NCI-H524 (cell line): Measurements from ENCODE around the gene LGALS12.
"Not testable (repeated sequence)": the region's sequence is repeated elsewhere in the genome, so short reads cannot be mapped to it uniquely, and the experiment has no call there.

Experiments used
- DNase-seq, 2 experiments: peaks; one replicate each; lab custom pipeline; 2025; lab: John Stamatoyannopoulos, UW

LGALS12 gene

DNA sequence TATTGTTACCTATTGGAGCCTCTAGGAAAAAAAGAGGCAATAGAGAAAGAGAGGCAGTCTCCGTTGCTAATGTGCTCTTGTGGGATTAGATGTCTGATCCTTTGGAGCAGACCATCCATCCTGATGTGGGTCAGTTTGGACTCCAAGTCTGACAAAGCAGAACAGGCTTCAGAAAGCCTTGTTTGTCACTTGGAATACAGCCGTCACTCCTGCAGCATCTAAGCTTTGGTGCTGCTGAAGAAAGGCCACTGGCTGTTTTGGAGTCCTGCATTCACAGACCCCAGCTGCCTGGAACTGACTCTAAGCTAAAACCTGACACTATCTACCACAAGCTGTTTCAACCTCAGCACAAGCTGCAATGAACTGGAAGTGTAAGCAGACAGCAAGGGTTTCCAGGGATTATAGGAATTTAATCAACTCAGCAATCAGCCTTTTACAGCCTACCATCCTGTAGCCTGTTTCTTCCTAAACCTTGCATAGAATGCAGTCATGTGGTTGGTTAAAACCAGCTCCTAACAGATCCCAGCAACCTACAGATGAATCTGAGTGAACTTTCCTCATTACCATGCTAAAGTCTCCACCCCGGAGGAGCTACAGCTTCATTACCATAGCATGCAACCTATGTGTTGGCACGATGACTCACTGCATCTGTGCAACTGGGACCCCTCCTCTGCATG, 27.1 kb downstream of the LGALS12 start:
- DNase-seq = peak in 1 of 2 experiments; percentile 18

DNA sequence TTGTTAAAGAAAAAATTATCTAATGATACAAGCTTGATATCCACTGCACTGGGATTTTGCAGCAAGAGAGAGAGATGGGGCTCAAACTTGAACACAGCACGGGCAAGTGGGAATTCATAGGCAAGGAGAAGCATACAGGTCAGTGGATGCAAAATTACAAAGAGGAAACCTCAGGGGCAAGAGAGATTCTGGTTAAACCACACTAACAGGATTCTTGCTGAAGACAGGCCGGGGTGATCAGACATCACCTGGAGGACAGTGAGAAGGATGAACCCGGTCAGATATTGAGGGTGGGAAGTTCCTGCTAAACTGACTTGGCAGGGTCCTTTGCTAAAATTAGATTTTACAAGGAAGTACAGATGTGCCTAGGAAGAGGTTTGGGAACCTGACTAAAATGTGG, 28.2 kb downstream of the LGALS12 start:
- no peak for DNase-seq

DNA sequence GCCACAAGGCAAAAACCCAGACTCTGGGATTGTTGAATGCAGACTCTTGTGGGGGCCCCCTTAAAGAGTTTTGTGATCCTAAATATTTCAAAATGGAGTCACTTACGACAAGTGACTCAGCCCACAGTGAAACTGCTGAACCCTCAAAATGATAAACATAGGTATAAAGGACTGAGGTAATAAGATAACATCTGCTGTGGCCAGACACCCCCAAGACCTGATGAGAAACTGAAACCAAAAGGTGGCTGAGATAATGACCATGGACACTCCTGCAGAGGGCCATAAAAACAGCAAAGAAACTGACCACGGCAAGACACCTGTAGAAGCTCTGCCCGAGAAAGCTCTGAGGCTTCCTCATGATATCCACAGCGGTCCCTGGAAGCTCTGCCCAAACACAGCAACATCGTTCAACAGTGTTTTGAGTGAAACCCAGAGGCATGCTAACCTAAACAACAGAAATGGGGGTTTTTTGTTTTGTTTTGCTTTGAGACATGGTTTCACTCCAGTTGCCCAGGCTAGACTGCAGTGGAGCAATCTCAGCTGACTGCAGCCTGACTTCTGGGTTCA, 29.1 kb downstream of the LGALS12 start:
- DNase-seq = no peak

DNA sequence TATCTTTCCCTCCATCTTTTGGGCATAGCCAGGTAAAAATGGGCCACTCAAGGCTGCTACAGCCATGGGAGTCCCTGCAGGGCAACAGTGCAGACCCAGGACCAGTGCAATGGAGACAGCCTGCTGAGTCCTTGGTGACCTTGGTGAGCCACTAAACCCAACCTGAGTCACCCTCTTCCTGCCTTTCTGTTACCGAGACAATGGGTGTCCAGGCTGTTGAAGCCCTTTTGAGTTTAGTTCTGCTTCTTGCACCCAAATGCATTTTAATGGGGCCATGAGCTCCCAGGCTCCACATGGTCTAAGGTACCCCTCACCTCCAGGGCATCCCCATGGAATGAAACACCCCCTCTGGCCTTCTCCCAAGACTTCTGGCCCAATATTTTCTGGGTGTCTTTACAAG, 29.9 kb downstream of the LGALS12 start:
- no peak for DNase-seq

DNA sequence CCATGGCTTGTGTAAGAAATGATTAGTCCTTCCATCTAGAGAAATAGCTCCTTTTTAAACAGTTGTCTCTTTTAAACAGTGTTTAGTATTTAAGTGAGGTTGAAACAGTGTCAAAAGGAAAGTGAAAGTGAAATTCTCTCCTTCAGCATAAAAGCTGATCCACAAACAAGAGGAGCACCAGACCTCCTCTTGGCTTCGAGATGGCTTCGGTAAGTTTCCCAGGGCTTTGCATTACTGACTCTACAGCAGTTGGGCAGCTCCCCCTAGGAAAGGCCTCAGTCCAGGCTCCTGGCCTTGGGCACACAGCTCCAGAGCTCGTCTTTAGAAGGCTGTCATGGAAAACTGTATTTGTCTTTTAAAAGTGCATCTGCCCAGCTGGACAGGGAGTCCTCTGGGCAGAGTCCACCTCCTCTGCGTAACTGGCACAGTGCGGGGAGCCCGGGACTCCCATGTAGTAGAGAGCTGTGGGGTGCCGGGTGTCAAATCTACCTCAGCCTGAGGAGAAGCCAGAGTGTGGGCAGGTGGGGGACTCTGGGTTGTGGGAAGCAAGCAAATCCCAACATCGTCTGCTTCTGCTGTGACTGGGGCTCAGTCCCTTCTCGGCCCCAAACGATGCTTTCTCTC, 30.9 kb downstream of the LGALS12 start, which contains the start of gene PLAAT4:
Gene PLAAT4 (plus strand): TSS at position 140 of the 624 bp plus-strand sequence. CDS start 61 bp downstream, at position 201.
- no peak for DNase-seq

DNA sequence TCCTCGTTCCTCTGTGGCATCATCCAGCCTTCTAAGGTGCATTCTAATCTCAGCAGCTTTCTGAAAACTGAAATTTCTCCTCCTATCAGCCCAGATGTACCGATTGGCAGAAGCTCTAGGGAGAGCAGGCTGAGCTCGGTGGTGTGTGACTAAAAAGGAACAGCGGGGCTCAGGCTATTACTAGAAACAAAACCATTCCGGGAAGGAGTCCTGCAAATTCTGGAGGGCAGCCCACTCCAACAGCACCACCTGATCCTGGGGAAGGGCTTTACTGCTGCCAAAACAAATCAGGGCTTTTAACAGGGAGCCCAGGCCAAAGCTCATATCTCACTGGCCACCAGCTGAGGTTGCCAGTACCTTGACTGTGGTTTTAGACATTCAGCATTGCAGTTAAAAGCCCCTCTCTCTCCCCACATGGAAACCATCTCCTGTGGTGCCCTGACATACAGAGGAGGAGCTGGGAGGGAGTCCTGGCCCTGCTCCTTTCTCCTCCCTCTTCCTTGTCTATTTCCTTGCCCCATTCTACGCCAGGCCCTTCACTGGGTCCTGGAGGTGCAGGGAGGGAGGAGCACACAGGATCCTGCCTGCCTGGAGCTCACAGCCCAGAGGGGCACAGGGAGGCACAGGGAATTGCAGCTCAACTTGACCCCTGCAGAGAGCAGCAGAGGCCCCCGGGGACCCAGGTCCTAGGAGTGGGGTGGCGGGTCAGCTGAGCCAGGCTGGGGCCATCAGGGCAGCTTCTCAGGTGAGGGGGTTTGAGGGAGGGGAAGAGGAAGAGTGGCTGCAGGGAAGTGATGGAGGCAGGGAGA, 31.6 kb downstream of the LGALS12 start:
- DNase-seq = no peak

DNA sequence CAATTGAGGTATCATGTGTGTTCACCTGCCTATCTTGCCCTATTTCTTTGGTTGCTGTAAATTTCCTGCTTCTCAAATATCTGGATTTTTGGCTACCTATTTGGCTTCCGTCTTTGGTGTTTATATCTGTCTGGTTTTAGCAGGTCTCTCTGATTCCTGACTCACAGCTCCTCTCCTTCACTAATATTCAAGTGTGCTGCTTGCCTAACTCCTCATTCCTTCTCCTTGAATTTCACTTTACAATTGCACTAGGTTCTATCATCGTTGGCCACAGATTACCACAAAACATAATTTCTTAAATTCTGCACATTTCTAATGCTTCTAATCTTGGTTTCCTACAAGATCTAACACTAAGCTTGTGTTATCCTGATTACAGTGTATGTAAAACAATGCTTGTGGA, 36.6 kb downstream of the LGALS12 start:
- DNase-seq = not testable (repeated sequence)

DNA sequence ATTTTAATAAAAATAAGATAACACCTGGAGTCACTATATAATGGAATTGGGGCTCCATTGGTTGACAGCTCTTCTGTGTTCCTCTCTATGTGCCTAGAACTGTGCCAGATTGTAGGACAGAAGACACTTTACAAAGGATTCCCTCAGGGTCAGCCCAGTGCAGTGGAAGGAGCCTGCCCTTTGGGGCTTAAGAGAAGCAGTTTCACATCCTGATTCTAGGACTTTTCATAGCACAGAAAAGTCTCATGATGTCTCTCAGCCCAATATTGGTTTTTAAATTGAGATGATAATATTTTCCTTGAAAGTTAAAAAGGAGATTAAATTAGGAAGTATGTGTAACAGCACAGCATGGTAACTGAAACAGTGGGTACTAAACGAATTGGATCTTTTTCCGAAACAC, 37.8 kb downstream of the LGALS12 start:
- DNase-seq = no peak

DNA sequence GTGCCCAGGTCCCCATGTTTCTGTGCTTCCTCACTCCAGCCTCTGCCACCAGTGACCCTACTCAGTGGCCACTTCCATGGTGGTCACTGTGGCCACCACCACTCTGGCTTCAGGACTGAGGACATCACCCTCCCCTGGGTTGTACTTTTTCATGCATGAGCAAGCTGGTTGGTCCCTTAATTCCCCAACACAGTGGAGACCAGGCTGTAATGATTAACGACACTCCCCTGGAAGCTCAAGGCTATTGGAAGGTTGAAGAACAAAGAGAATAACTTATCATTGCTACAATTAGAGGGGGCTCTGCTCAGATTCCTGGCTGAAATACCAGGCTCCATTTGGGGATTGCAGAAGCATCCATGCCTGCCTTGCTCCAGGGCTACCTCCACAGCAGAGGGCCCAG, 41.2 kb downstream of the LGALS12 start:
- no peak for DNase-seq

DNA sequence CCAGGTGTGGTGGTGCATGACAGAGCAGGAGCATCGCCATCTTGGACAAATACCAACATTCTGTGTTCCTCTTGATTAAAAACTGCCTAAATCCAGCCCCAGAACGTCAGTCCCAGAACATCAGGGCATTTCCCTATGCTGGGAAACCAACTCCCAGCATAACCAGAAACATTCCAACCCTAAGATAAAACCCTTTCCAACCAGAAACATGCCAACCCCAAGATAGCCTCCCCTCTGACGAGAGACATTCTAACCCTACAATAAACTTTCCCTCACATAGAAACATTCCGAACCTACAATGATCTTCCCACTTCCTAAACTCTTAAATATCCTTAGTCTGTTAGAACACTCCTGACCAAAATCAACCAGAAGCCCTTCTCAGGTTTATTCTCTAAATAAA, 42.3 kb downstream of the LGALS12 start:
- no peak for DNase-seq

DNA sequence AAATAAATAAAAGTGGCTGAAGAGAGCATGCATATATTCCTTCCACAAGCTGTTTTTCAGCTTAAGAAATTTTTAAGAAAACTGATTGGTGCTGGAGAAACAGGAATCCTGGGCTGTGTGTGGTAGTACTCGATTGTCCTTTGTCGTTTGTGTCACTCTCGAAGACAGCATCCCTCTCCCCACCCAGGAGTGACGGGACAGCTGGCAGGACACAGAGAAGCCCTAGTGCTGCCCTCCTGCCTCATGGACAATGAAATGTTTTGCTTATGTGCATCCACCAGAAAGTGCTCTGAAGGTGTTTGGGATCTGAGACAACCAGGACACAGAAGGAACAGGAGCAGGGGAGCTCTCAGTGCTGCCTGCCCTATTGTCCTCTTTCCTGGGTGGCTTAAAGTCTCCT, 43.5 kb downstream of the LGALS12 start:
- no peak for DNase-seq

DNA sequence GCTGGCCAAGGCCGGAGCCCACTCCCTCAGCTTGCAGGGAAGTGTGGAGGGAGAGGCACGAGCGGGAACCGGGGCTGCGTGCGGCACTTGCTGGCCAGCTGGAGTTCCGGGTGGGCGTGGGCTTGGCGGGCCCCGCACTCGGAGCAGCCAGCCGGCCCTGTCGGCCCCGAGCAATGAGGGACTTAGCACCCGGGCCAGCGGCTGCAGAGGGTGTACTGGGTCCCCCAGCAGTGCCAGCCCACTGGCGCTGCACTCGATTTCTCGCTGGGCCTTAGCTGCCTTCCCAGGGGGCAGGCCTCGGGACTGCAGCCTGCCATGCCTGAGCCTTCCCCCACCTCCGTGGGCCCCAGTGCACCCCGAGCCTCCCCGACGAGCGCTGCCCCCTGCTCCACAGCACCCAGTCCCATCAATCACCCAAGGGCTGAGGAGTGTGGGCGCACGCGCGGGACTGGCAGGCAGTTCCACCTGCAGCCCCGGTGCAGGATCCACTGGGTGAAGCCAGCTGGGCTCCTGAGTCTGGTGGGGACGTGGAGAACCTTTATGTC, 44.3 kb downstream of the LGALS12 start:
- not testable (repeated sequence) for DNase-seq

DNA sequence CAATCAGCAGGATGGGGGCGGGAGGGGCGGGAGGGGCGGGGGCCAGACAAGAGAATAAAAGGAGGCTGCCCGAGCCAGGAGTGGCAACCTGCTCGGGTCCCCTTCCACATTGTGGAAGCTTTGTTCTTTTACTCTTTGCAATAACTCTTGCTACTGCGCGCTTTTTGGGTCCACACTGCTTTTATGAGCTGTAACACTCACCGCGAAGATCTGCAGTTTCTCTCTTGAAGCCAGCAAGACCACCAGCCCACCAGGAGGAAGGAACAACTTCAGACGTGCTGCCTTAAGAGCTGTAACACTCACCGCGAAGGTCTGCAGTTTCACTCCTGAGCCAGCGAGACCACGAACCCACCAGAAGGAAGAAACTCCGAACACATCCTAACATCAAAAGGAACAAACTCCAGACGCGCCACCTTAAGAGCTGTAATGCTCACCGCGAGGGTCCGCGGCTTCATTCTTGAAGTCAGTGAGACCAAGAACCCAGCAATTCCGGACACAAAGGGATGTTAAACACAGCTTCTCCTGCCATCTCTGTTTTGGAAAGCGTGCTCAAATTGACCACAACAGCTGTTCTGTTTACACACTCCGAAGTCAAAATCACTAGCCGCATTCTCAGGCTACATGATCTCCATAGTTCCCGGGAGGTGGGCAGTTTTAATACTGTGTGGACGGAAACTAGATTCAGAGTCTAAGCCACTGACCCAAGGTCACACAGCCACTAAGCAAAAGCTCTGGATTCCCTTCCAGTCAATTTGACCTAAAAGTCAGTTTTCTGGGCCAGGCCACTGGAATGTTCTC, 45.4 kb downstream of the LGALS12 start:
- DNase-seq = no peak

DNA sequence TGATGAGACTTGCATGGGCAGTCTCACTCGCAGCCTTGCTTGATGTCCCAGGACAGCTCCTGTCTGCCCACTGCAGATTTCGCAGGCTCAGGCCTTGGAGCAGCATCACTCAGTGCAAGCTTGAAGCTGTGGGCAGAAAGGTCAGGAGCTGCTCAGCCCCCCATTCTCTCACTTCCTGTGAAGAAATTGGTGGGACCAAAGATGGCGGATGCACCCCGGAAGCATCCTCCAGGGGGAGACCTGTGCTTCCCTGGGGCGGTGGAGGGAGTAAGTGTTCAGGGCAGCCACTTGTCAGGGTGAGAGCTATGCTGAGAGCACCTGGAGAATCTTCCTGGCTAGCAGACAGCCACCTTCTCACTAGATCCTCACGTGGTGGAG, 46.0 kb downstream of the LGALS12 start:
- DNase-seq = no peak

DNA sequence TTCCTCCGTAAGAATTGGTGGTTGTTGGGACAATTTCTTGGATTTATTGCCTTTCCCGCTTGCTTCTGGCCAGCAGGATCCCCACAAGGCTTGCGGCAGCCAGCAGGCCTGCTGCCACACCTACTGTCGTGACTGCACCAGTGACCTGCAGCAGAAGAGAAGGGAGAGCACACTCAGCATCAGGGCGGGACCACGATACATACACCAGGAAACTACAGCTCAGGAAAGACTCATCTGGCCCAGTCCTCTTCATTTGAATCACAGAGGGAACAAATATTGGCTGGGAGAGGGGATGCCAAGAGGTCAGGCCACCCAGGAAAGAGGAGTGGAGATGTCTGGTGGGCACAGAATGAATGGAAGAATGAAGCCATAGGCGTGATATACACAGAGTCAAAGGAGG, 47.0 kb downstream of the LGALS12 start:
- DNase-seq = no peak

DNA sequence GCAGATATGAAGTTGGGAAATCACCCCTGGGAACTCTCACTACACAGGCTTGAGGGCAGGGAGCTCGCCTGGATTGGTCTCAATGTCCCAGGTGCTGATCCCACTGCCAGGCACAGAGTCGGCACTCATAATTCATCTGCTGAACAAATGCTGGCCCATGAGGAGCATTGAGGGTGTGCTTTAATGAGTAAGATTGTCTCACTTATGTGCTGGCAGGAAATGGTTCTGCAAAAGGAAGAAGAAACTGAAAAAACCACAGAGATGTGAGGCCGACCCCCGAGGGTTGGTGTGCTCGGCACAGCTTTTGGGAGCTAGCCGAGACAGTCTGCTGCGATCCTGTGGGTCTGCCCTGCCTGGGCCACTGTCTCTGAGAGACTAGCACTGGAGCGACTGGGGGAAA, 47.9 kb downstream of the LGALS12 start:
- DNase-seq = no peak

DNA sequence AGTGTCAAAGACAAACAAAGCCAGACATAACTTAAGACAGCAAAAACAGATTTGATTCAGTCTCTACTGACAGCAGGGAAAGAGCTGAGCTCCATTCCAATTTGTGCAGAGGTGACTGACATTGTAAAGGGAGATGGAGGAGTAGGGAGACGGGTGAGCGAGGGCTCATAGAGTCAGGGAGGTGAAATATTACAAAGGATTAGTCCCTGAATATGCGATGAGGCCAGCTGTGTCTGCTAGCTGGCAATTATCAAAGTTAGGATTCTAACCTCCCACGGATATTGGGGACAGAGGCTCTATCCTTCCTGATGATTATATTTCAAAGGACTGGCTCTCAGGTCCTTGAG, 49.0 kb downstream of the LGALS12 start:
- DNase-seq = peak; percentile 22 to 70

DNA sequence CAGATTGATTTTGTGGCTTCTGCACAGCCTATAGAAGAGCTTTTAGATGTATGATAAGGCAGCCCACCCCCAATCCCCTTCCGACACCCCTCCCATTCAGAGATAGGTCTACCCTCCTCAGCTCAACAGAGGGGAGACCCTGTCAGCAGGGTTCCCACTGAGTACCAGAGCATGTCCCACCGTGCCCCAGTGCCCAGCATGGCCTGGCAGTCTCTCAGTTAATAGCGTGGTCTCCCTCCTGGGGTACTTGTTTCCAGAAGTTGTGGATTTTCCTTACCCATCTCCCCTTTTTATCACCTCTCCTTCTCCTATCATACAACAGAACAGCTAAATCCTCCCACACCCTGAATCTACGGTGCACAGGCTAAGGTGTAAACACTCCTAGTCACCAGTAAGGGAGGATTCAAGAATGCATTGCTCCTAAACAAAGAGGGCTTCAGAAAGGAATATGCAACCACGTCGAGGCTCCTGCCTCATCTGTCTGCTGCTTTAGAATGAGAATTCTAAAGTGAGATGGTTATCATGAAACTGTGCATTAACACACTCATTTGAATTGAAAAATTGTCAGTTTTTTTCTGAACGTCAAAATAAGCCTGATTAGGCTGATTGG, 50.6 kb downstream of the LGALS12 start:
- DNase-seq = no peak

DNA sequence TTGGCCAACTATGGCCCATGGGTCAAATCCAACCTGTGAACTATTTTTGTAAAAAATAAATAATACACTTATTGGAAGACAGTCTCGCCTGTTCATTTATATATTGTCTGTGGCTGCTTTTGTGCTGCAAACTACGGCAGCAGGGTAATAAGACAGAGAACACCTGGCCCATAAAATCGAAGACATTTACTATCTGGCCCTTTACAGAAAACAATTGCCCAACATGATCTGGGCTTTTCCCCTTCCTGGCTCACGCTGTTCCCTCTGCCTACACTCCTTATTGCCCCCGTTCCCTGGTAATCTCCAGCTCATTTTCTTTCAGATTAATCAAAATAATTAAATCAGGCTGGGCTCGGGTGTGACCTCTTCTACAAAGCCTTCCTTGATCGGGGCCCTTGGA, 51.7 kb downstream of the LGALS12 start:
- no peak for DNase-seq

DNA sequence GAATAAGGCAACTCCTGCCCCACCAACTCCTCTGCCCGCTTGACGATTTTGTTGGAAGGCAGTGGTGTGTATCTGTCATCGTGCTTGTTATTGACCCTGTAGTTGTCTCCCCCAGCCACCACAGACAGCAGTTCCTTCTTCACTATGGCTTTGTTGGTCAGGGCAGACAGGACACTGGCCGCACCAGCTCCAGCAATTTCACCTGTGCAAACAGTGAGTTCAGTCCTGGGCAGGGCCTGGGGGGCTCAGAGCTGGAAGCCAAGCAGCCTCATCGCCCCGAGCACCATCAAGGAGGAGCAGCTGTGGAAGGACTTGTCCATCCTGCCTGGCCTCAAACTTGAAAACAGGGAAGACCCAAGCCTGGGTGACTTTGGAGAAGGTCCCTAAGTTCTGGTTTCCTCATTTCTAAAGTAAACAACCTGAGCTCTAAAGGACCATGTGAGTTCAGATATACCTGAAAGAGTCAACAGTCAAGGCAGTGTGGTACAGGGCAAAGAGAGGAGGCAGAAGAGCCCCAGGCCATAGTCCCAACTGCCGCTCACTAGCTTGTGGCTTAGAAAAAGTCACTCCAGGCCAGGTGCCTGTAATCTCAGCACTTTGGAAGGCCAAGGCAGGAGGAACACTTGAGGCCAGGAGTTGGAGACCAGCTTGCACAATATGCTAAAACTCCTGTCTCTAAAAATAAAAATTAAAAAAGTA, 52.7 kb downstream of the LGALS12 start:
- DNase-seq = no peak
